Right renal cortex interstitium (tissue), 3 donors: ENCODE measurements around the gene FAAP100. TPM values are rescaled to one million over a fixed set of nuclear protein-coding genes. Genes with fewer than 3 reads are reported as not detected.
"Not testable (repeated sequence)": the region's sequence is repeated elsewhere in the genome, so short reads cannot be mapped to it uniquely, and the experiment has no call there.

Experiments
- DNase-seq, 3 donors: peaks; one replicate each; pipeline ENCODE4 v3.0.0-alpha.2; 2013; ENCODE audit warnings: low read depth in 3 of 3, low spot score in 2 of 3
- polyA plus RNA-seq, 3 donors: library from polyadenylated mRNA; unstranded; fragments of 120-200 nt; gene quantifications; one replicate each; pipeline ENCODE4 v1.2.1, GENCODE V29; 2013; ENCODE audit not compliant: insufficient read length in 3 of 3

The FAAP100 gene
- polyA plus RNA-seq, 3 donors: 17.0 to 18.1 (median 17.4) TPM

DNA sequence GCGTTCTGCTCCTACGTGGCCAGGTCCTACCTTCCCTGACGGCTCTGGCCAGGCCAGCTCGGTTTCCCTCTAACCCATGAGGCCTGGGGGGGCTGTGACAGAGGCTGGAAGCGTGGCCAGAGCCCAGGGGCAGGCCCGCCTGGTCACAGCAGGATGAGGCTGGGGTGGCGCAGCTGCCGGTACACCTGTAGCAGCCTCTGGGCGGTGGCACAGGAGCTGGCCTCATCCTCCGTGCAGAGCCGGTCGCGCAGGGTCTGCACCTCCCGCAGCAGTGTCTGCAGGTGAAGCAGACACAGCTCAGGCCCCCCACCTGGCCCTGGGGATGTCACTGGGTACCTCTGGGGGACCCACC is 11.5 kb downstream of the FAAP100 start:
- DNase-seq: no peak

GRCh38 chr17:81539961-81540675 is 12.0 kb downstream of the FAAP100 start:
- no peak for DNase-seq

GRCh38 chr17:81539571-81539900 is 12.6 kb downstream of the FAAP100 start:
- DNase-seq: no peak

- DNase-seq: no peak
These were observed 13.2 kb downstream of the FAAP100 start for GRCh38 chr17:81538651-81539570.

- DNase-seq: no peak
These were observed 14.1 kb downstream of the FAAP100 start for GRCh38 chr17:81537856-81538555.

- peak in 1 of 3 donors; percentile 56 for DNase-seq
These were observed 14.8 kb downstream of the FAAP100 start for GRCh38 chr17:81537343-81537855.

DNA sequence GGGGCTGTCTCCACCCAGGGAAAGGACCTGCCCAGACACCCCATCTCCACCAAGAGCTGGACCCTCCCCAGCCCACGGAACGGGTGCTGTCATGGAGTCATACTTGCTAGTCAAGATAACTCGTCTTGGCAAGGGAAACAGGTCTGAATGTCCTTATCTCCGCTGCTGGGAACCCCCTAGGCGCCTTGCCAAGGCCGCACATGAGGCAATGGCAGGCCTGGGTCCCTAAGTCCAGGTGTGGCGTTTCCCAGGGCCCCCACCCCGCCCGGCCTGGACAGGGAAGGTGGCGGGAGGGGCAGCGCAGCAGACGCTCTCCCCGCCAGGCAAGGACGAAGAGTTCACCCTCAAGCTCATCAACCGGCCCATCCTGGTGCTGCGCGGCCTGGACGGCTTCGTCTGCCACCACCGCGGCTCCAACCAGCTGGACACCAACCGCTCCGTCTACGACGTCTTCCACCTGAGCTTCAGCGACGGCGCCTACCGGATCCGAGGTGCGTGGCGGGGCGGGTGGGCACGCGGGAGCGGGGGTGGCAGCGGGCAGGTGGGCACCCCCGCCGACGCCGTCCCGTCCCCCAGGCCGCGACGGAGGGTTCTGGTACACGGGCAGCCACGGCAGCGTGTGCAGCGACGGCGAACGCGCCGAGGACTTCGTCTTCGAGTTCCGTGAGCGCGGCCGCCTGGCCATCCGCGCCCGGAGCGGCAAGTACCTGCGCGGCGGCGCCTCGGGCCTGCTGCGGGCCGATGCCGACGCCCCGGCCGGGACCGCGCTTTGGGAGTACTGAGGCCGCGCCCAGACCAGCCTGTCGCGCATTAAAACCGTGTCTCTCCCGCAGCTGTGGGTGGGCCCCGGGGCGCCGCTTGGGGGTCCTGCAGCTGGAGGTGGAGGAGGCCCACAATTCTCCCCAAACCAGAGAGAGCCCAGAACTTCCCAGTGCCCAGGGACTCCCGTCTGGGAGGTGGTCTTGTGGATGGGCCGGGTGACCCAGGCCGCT is 15.6 kb downstream of the FAAP100 start:
- no peak for DNase-seq

- no peak for DNase-seq
These were observed 16.5 kb downstream of the FAAP100 start for GRCh38 chr17:81535480-81536298.

GRCh38 chr17:81535007-81535328 is 17.2 kb downstream of the FAAP100 start:
- no peak for DNase-seq

DNA sequence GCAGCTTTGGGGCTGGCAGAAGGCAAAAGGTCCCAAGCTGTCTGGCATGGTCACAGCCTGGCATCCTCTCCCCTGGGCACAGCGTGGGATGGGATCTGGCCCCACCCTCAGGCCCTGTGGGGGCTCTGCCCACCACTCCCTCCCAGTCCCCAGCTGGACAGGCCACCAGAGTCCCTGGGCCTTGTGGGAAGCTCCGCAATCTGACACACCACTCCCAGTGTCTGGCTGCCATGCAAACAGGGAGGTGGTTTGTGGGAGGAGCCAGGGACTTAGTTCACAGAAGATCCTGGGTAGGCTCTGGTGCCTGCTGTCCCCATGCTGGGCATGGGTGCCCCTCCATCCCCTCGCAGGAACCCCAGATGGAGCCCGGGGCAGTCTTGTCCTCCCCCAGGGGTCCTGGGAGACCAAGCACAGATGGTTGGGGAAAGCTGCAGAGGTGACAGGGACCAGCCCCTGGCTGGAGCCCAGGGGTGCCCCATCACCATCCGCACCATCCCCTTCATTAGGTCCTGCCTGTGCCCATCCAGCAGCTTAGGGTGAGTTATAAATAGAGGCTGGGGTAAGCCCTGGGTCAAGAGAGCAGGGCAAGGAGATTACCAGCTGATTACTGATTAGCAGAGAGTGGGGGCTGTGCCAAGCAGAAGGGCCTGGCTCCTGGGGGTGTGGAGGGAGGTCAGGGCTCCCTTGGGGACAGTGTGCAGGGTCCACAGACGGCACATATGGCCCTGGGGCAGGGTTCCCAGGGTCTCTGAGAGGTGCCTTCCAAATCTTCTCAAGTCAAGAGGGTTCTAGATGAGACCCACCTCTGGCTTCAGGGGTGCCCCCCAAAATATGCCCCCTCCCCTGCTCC is 17.8 kb downstream of the FAAP100 start:
- DNase-seq: no peak

- no peak for DNase-seq
These were observed 18.6 kb downstream of the FAAP100 start for GRCh38 chr17:81533339-81534141.

- no peak for DNase-seq
These were observed 19.5 kb downstream of the FAAP100 start for GRCh38 chr17:81532490-81533287.

DNA sequence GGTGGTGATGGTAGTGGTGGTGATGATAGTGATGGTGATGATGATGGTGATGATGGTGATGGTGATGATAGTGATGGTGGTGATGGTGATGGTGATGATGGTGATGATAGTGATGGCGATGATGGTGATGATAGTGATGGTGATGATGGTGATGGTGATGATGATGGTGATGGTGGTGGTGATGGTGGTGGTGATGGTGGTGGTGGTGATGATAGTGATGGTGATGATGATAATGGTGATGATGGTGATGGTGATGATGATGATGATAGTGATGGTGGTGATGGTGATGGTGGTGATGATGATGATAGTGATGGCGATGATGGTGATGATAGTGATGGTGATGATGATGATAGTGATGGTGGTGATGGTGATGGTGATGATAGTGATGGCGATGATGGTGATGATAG is 20.2 kb downstream of the FAAP100 start:
- DNase-seq: not testable (repeated sequence)

DNA sequence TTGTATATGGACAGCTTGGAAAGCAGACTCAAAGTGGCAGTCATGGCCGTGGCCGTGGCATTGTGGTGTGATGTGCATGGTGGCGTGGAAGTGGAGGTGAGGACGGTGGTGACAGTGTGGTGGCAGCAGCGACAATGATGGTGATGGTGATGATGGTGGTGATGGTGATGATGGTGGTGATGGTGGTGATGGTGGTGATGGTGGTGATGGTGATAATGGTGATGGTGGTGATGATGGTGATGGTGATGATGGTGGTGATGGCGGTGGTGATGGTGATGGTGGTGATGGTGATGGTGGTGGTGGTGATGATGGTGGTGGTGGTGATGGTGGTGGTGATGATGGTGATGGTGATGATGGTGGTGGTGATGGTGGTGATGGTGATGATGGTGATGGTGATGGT is 21.1 kb downstream of the FAAP100 start:
- not testable (repeated sequence) for DNase-seq

- DNase-seq: no peak
These were observed 22.7 kb downstream of the FAAP100 start for GRCh38 chr17:81529437-81529803.

GRCh38 chr17:81528651-81529436 is 23.3 kb downstream of the FAAP100 start:
- DNase-seq: no peak
